NCI-H2196 (cell line): ENCODE data around the gene ARSA.

ENCODE experiments used
- DNase-seq: peaks from one replicate; lab custom pipeline; 2025; ENCODE audit not compliant: unreplicated experiment; lab: John Stamatoyannopoulos, UW

Gene ARSA

DNA sequence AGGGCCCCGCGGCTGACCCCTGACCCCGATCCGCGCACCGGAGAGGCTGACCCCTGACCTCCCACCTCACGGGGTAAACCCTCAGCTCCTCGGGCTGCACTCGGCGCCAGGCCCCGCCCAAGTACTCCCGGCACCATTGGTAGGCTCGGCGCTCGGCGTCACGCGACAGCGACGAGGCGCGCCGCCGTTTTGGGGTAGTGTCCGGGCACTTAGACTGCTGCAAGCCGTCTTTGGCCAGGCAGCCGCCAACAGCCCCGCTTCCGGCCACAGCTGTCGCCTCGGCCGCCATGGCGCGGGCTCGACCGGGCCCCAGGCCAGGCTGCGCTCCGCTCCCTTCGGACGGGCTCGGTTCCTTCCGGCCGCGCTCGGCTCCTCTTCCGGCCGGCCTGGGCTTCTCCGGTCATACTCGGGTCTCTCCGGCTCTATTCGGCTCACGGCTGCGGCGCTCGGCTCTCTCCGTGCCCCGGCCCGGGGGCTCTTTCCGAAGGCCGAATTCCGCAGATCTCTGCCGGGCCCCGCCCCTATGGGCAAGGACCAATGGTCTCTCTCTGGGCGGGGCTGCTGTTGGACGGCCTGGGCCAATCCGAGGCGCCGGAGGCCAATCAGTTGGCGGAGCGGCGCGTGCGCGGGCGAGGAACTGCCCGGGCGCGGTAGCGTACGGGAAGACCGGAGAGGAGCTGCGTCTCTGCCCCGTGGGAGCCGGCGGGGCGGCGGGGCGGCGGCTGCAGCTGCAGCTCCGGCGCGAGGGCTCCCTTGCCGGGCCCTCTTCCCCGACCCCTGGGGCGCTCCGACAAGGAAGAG, 45.3 kb downstream of the ARSA start, which contains the start of gene CHKB:
TSS of gene CHKB (minus strand) at position 357 of the 801 bp plus-strand sequence. CDS start at position 289, 68 bp downstream.
- DNase-seq, result peak; percentile 91

DNA sequence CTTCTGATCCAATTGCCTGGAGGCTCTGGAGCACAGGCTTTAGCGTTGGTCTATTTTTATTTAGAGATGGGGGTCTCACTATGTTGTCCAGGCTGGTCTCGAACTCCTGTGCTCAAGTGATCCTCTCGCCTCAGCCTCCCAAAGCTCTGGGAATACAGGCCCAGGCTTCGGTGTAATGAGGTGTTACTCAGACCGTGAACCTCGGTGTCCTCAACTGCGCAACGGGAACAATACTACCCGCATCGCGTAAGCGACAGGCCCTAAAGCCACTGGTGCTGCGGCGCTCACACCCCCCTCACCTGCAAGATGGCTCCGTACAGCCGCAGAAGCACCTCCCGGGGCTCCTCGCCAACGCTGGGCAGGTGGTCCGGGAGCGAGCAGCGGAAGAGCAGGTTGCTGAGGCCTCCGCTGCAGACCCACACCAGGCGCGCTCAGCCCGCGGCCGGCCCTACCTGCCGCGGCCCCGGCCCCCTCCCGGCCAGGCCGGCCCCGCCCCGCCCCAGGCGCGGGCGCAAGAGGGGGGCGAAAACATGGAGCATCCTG, 45.9 kb downstream of the ARSA start:
- peak; percentile 35 for DNase-seq

DNA sequence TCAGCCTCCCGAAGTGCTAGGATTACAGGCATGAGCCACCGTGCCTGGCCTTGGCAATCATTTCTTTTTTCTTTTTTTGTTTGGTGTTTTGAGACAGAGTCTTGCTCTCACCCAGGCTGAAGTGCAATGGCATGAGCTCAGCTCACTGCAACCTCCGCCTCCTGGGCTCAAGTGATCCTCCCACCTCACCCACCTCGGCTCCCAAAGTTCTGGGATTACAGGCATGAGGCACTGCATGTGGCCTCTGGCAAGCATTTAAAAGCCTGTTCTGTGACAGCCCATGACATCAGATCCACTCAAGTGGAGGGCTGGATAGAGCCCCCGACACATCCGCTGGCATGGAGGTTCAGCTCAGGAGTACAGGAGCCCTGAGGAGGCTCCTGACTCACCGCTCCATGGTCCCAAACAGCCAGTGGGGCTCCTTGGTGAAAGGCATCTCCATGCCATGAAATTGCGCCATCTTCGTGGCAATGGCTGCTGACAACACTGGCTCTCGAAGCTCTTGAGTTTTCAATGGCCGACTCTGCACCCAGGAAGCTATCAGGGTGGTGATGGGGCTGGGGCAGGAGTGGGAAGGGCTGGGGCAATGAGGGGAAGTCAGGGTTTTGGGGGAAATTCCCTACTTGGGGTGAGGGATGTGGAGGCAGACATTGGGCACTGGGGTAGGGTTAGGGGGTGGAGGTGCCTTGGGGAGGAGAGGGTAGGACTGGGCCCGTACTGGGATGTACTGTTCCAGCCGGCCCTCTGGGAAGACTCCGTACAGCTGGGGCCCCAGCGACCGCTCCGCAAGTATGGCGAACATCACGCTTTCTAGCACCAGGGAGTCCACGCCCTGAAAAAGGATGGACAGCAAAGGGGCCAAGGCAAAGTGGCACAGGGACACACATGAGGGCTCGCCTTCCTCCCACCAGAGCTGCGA, 46.7 kb downstream of the ARSA start:
- no peak for DNase-seq

DNA sequence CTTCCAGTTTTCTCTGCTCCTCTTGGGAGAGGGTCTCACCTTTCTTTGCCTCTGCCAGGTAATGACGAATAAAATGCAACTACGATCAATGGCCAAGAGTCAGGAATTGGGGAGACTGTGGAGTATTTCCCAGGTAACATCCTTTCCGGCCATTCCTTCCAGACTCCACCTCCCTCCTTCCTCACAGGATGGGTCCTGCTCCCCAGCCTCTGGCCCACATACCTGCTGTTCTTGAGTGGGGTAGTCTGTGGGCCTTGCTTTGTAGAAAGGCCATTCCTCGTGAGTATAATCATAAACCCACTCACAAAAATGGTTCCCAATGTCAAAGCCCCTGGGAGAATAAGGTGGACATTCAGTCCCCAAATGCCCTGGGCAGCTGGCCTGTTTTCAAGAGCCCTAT, 48.2 kb downstream of the ARSA start:
- no peak for DNase-seq

DNA sequence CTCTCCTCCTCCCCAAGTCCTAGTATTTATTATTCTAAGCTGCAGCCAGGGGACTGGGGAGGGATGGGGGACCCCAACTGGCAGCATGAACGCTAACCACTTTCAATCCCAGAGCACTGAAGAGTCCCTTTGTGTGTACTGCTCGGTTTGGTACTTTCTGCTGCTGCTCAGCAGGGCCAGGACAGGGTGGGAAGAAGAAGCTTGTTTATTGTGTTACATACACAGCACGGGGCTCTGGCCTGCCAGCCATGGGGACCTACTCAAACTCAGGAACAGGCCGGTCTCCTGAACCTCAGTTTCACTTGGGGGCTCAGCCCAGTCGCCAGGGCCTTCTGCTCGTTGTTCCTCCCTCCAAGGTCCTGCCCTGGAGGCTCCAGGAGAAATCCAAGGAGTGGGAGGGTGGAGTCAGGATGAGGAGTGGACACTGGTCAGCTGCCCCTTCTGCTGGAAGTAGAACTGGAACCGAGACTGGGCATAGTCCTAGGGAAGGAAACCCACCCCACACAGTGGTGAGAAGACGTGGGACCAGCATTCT, 49.1 kb downstream of the ARSA start:
- DNase-seq, result no peak

DNA sequence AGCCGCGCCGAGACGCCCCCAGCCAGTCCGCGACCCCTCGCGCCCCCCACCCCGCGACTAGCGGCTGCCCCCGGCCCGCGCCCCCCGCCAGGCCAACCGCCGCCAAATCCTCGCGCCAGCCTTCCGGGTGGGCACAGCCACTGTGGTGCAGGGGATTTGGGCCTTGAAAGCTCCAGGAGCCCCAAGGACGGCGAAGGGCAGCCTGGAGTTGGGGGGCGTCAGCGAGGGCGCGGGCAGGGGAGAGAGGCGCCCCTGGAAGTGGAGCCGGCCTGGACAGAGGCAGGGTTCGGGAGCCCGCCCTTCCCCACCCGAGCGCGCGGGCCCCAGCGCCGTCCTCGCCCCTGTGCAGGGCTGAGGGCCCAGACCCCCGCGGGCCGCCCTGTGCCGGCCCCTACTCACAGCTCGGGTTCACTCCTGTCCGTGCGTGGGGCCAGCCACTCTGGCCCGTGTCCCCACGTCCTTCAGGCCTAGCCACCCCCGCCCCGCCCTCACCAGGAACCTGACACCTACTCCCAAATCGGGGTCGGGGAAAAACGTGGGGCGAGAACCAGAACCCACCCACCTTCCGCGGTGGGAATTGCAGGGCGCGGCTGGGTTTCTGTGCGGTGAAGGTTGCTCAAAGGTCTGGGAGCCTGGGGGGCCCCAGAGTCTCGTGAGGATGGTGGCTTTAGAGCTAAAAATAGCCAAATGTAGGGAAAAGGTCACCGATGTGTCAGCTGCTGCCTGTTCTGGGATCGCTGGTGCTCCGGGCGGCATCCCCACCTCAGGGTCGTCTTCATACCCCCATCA, 49.8 kb downstream of the ARSA start, which contains the start of gene CPT1B:
TSS of gene CPT1B (minus strand) at position 441 of the 789 bp plus-strand sequence. CDS start 512 bp downstream, outside the sequence.
- DNase-seq, result no peak

DNA sequence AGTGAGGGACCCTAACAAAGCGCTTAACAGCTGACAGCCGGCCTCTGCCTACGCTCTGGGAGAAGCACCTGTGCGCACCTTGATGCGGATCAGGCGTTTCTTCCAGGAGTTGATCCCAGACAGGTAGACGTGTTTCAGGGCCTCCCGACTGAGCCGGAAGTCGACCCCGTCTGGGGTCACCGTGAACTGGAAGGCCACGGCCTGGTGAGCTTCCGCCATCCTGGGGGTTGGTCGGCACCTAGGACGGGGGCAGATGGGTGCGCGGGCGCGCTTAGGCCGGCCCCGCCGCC, 50.3 kb downstream of the ARSA start:
- no peak for DNase-seq

DNA sequence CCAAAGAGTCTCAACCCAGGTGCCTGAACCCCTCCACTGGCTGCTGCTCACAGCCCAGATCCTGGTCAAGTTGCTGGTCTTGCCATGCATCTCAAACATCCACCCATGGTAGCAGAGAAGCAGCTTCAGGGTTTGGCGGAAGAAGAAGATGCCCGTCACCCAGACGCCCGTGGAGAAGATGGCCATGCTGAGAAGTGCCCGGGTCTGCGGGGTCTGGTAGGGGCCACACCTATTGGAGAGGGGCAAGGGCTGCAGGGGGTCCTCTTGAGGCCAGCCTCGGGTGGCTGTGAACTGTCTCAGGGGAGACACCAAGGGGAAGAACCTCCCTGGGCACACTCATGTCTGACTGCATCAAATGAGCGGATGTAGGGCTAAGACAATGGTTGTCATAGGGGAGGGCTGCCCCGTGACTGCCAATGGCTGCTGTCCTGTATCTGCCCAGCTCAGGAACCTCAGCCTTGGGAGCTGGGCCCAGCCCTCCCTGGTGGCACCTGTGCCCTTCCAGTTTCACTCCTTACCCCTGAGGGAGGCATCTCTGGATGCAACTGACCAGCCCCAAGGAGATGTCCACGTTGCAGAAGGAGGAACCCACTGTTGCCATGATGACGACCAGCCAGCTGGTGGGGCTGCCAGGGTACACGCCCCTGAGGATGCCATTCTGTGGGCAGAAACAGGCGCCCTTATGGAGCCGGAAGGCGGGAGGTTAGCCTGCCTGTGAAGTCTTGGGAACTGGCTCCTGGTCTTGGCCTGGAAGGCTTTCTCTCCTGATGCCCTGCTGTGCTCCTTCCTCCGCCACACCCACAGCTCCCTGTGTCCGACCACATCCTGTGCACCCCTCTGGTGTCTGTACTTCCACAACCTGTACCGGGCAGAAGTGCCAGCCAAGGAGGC, 50.9 kb downstream of the ARSA start:
- no peak for DNase-seq

DNA sequence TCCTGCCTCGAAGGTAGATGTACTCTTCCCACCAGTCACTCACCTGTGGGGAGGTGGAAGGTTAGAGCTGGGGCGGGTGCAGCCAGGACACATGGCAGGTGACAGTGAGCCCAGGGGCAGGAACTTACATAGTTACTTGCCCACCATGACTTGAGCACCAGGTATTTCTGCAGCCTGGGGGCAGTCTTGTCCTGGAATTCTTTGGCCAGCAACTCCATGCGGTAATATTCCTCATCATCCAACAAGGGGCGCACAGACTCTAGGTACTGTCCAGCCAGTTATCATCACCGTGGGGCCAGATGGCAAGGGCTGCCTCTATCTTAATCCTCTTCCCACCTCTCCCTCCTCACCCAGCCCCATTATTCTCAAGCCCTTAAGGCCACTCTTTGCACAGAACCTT, 51.9 kb downstream of the ARSA start:
- DNase-seq, result no peak

DNA sequence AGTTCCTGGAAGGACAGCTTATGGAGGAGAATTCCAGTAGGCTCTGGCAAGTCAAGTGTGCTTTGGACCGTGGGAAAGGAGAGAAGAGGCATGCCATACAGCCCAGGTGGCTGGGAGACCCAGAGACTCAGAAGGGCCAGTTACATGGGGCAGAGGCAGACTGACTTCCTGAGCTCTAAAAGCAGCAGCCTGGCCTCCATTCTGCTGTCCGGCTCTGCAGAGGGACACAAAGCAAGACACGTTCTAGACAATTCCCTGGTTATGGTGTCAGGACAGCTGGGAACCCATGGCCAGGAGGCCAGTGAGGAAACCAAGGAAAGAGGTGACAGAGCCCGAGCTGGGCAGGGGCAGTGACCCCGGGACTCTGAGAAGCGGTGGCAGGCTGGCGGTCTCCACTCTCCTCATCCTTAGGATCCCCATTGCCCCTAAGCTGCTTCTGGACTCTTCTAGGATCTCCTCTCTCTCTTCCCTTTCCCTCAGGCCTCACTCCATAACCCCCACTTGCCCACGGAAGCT, 52.5 kb downstream of the ARSA start:
- no peak for DNase-seq
